Measurements from ENCODE around the gene SLC38A10. TPM values are rescaled to one million over a fixed set of nuclear protein-coding genes. Genes with fewer than 3 reads are reported as not detected.

SLC38A10 gene
- total RNA-seq, 1 experiment from 2014 or later, result 109 TPM

- ChIA-PET POLR2A (interaction anchor here (1.3 kb wide), 1 partner anchor 22 kb away, joined by 5 read pairs; the partner anchor contains the start of gene CEP131), RAD21 (ENCODE audit: low non-redundant PET in 1 of 2, low total read pairs in 2 of 2, uncharacterized antibody in 2 of 2, unreplicated experiment in 2 of 2) (no interaction called here), CTCF (interaction anchor here (0.6 to 2.2 kb wide), 5 partner anchors 9 to 1498 kb away, joined by 3 to 6 read pairs (median 5); partner anchors contain the start of genes CEP131 and RAB40B)
- BruUV-seq (replicated peaks), result no TSS peak
- Histone ChIP-seq H3K27me3 (ENCODE audit: insufficient read depth, low read length) (no peaks in the 10 kb centered on the region), H3K4me1 (ENCODE audit: control insufficient read depth in 1 of 2, insufficient read depth in 2 of 2, low read length in 2 of 2) (peaks cover 0 to 8% of the 10 kb centered on the region in 2 experiments; a peak in 1 of 4 replicates), H3K27ac (ENCODE audit: low read depth, low read length) (no peak overlapping the region; the same call in 1 of the 2 replicates), H3K79me2 (ENCODE audit: insufficient read depth, low read length) (no peaks in the 10 kb centered on the region), H3K4me2 (ENCODE audit: low read length) (no peak overlapping the region), H3K4me3 (replicated peaks in 1 of 2; ENCODE audit: low read depth in 1 of 2, low read length in 2 of 2) (no peak overlapping the region), H3K9ac (ENCODE audit: low read length) (no peak overlapping the region), H3K9me3 (ENCODE audit: control insufficient read depth in 1 of 2, insufficient read depth in 1 of 2, low read depth in 1 of 2, low read length in 2 of 2) (no peaks in the 10 kb centered on the region), H3K36me3 (ENCODE audit: control insufficient read depth in 1 of 2, insufficient read depth in 2 of 2, low read length in 2 of 2) (peaks cover 0 to 8% of the 10 kb centered on the region in 2 experiments; a peak in 3 of 4 replicates), H3K9me2 (ENCODE audit: insufficient read depth) (no peaks in the 10 kb centered on the region), H4K20me1 (ENCODE audit: insufficient read depth) (no peaks in the 10 kb centered on the region), H2AFZ (ENCODE audit: low read depth, low read length, poor library complexity, severe bottlenecking) (no peak overlapping the region)
- intact Hi-C loops (cut with micrococcal nuclease), result loop anchor here (1.0 kb wide), 1 partner anchor 59 kb away; no protein-coding TSS in a partner anchor
- TF ChIP-seq CTCF (IDR thresholded peaks at IDR 0.05 in 2 of 3, conservative IDR thresholded peaks at IDR 0.05 in 1 of 3; ENCODE audit: borderline replicate concordance in 1 of 3, insufficient read depth in 1 of 3, low read depth in 2 of 3, low read length in 2 of 3) (peak; percentile 46 to 78 (median 69); a peak in 5 of 6 replicates), EZH2 (IDR thresholded peaks at IDR 0.05) (no peak), POLR2A (IDR thresholded peaks at IDR 0.05; ENCODE audit: borderline replicate concordance, extremely low read depth, insufficient read depth, insufficient read length) (no peak), ELF1 (IDR thresholded peaks at IDR 0.05; ENCODE audit: borderline replicate concordance, low read depth) (no peak), SIN3A (IDR thresholded peaks at IDR 0.05; ENCODE audit: low read depth) (no peak), SP1 (IDR thresholded peaks at IDR 0.05; ENCODE audit: low read depth) (no peak)
- DNase-seq (ENCODE audit: low read depth, low spot score), result peak; percentile 54
- ATAC-seq, result peak; percentile 94
These were observed 94.2 kb downstream of the SLC38A10 start for GRCh38 chr17:81200695-81201580.
